MV-4-11 (cell line): ENCODE results near the gene UCK2.
"Not testable (repeated sequence)": the region's sequence is repeated elsewhere in the genome, so short reads cannot be mapped to it uniquely, and the experiment has no call there.

Experiments
- DNase-seq: peaks from one replicate; lab custom pipeline; 2025; lab: John Stamatoyannopoulos, UW

Gene UCK2

GRCh38 chr1:165827268-165828102 is at the start of gene UCK2:
Gene UCK2, plus strand, starts transcription at chr1:165827614. Its CDS starts 220 bp downstream, at chr1:165827834.
- peak; percentile 63 for DNase-seq

DNA sequence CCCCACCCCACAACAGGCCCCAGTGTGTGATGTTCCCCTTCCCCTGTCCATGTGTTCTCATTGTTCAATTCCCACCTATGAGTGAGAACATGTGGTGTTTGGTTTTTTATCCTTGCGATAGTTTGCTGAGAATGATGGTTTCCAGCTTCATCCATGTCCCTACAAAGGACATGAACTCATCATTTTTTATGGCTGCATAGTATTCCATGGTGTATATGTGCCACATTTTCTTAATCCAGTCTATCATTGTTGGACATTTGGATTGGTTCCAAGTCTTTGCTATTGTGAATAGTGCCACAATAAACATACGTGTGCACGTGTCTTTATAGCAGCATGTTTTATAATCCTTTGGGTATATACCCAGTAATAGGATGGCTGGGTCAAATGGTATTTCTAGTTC is 49.2 kb upstream of the UCK2 start:
- not testable (repeated sequence) for DNase-seq

DNA sequence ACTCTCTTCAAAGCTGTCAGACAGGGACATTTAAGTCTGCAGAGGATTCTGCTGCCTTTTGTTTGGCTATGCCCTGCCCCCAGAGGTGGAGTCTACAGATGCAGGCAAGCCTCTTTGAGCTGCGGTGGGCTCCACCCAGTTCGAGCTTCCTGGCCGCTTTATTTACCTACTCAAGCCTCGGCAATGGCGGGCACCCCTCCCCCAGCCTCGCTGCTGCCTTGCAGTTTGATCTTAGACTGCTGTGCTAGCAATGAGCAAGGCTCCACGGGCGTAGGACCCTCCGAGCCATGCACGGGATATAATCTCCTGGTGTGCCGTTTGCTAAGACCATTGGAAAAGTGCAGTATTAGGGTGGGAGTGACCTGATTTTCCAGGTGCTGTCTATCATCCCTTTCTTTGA is 43.9 kb upstream of the UCK2 start:
- DNase-seq, result not testable (repeated sequence)

DNA sequence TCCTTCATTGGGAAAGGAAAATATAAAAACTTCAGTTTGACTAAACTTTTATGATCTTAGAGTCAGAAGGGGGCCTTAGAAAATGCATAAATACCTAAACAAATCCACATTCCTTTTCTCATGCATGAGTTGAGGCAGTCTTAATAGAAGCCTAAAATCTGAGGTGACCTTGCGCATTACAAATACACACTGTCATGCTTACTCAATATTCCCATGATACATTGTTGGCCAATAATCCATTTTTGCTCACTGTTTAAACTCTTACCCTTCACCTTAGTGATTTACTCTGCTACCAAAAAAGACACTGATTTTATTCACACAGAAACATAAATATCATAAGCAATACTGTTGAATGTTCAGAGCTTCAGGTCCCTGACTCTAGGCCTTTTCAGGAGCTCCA is 39.7 kb upstream of the UCK2 start:
- DNase-seq, result no peak

DNA sequence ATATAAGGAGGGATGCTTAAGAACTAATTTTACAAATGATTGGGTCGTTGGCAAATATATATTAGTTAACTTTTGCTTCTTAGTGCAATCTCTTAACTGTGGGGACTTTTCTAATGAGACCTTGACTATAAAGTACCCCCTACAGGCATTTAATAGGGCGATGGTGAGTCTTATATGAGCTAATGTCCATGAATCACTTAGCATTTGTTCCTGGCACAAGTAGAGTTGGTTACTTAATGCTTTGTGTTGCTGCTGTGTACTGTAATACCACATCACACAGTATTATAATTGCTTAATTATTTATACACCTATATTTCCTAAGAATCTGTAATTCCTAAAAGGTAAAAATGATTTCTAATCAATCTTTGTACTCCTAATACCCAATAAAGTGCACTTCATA is 33.5 kb upstream of the UCK2 start:
- DNase-seq, result no peak

- no peak for DNase-seq
Observed at GRCh38 chr1:165795894-165796293, 31.5 kb upstream of the UCK2 start.

DNA sequence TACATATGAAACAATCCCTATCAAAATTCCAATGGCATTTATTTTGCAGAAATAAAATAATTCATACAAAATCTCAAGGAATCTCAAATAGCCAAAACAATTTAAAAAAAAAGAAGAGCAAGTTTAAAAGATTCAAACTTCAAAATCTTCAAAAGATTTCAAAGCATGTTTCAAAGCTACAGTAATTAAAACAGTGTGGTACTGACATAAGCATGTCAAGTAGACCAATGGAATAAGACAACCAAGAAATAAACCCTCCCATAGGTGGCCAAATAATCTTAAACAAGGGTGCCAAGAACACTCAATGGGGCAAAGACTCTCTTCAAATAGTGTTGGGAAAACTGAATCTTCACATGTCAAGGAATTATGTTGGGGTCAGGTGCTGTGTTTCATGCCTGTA is 28.0 kb upstream of the UCK2 start:
- DNase-seq, result no peak

- not testable (repeated sequence) for DNase-seq
Observed at GRCh38 chr1:165804513-165804912, 22.9 kb upstream of the UCK2 start.

- DNase-seq, result no peak
Observed at GRCh38 chr1:165807613-165808012, 19.8 kb upstream of the UCK2 start.

DNA sequence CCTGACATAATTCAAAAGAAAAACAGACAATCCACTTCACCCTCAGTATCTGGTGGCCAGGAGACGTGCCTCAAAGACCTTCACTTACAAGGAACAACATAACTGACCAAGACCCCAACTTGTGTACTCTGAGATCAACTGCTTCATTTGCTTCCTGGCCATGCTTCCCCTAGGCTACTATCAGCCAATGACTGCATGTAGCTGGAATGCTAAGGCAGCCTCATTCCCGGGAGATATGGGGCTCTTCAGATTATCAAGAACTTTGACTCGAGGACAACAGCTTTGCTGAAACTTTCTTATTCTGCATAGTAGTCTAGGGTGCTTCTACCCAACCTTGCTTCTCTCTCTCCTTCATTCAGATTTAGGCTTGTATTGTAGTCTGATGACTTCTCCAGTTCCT is 11.7 kb upstream of the UCK2 start:
- DNase-seq, result no peak

DNA sequence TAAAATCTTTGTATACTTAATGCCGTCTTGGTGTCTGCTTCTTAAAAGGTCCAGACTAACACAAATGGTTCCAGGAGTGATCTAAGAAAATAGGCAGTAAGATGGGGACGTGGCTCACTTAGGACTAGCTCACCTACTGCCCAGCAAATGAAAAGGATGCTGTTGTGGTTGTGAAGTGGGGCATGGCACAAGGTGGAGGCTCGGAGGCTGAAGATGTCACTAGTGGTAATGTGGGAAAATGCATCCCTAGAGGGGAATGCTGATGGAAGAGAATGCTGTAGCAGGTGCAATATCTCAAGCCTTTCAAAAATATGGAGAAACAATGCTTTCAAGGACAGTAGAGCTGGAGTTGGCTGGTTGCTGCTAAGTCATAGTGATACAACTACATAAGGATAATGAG is 11.3 kb upstream of the UCK2 start:
- DNase-seq, result no peak

DNA sequence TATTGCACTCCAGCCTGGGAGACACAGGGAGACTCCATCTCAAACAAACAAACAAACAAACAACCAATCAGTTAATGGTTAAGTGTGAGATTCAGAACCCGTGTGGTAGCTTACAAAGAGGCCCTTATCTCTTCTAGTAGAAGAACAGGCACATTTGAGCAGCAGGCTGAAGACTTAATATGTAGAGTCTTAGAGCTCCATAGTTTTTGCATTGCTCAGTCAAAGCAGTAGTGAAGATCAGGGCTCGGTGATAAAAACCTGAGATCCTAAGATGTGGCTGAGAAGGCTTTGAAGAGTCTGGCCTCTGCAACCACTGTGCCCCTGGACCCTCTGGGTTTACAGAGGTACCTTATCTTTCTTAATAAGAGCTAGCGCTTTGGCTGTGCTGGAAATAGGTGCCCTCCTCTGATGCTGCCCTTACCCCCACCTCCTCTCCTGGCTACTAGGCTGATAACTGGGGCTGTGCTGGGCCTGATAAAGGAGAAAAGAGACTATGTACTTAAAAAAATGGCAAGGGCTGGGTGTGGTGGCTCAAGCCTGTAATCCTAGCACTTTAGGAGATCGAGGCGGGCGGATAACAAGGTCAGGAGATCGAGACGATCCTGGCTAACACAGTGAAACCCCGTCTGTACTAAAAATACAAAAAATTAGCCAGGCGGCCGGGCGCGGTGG is 10.5 kb upstream of the UCK2 start:
- no peak for DNase-seq

DNA sequence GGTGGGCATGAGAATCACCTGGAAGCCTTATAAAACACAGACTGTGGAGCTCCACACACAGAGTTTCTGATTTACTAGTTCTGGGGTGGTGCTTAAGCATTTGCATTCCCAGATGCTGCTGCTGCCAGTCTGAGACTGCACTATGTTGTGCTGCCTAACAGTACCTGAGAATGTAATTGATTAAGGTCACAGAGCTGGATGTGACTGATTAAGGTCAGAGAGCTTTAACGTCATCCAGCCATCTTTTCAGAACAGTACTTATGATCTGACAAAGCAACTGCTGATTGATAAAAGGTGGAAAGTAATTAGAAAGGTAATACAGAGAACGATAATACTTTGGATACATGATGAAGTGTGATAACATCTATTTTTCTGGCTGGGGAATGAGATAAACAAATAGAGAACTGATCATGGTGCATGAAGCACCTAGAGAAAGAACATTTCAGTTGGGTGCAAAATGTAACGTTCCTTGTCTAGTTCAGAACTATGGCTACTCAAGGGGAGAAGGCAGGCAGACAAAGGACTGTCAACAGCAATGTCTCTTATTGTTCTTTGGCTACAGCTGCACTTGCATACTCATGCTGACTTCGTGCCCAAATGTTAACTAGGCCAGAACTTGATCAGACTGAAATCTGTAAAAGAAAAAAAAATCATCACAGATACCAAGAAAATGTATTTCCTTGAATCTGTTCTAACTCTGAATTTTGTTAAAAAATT is 3.7 kb upstream of the UCK2 start:
- DNase-seq, result no peak

DNA sequence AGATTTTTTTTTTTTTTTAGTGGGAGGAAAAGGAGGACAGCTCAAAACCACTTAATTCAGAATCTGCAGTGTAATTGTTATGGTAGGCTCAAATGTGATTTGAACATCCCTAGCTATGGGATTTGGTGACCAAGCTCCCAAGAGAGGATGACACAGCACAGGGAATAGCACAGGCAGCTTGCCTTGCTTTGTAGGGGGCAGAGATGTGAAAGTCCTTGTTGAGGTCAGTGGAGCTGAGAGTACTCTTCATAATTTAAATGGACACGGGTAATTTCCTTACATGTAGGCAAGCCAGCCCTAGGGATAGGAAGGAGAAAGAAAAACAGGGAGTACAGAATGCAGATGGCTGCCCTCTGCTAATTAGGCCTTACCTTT is 3.2 kb upstream of the UCK2 start:
- no peak for DNase-seq

GRCh38 chr1:165826565-165827267 is 698 bp upstream of the UCK2 start:
- DNase-seq, result no peak

DNA sequence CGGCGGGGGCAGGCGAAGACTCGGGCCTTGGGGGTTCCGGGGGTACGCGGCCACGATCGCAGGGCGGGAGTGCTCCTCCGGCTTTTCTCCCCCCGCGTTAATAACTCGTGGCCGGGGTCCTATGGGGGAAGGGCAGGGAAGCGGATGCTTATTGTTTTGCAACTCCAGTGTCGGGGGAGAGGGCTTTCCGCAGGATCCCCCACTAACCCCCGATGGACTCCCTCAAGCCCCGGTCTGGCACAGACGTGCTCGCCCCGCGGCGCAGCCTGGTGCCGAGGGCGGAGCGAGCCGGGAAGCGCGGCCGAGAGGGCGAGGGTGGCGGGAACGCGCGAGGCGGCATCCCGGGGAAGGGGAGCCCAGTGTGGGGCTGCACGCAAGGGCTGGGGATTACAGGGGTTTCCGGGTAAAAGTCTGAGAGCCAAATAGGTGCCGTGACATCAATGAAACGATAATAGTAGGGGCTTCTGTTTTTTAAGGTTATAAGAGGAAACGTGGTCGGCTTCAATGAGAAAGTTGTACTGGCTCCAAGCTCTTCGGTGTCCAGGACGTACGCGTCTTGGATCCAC is 772 bp downstream of the UCK2 start:
- peak; percentile 58 for DNase-seq

GRCh38 chr1:165828669-165829329 is 1.4 kb downstream of the UCK2 start:
- DNase-seq, result peak; percentile 71

- DNase-seq, result no peak
Observed at GRCh38 chr1:165829888-165830287, 2.5 kb downstream of the UCK2 start.

DNA sequence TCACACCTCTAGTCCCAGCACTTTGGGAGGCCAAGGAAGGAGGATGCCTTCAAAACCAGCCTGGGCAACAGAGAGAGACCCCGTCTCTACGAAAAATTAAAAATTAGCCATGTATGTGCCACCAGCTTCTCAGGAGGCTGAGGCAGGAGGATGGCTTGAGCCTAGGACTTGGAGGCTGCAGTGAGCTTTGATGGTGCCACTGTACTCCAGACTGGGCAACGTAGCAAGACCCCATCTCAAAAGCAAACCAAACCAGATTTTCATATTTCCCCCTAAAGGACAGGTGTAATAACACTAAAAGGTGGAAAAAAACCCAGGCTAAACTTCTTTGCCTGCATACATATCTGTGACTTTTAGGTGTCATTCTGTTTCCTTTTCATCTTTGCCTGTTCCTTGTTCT is 3.7 kb downstream of the UCK2 start:
- no peak for DNase-seq

DNA sequence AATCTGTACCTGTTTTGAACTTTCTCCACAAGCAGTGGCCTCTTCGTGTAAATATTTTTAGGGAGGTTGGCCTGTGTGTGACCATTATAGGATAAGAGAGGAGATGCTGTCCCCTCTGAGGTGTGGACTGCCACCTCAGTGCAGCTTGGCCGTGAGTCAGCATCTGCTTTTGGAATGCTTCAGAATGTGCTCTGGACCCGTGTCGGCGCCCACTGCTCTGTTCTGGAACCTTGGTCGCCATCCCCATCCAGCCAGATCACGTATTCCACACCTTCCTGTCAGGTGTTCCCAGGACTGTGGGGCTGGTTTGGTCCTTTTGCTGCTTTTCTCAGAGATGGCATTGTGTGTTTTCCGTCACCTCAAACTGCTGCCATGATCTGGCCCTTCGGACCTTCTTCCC is 5.5 kb downstream of the UCK2 start:
- no peak for DNase-seq

DNA sequence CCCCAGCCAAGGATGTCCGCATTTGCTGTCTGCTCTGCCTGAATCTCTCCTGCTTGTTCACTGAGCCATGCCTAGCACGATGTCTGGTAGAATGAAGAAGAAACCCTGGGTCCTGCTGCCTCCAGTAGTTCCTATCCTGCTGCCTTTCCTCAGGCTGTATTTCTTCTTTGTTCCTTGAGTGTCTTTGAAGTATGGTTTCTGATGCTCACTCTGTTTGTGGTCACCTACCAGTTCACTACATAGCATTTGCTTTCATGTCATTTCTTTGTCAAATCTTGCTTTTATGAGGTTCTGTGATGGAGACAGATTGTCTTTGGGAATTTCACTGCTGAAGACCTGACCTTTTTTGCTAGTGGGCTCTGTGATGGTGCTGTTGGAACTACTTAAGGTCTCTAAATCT is 5.9 kb downstream of the UCK2 start:
- no peak for DNase-seq
